PC-9 (cell line): ENCODE data around the gene CCDC88C. TPM values are rescaled to one million over a fixed set of nuclear protein-coding genes. Genes with fewer than 3 reads are reported as not detected.

Source experiments
- BruUV-seq: library from RNA; stranded (reverse); fragments of 400-500 nt; replicated peaks from 2 replicates; lab custom pipeline; 2021; lab: Mats Ljungman, UMichigan
- CTCF ChIA-PET: fragments of 300-600 bp; sonication (Branson Sonifier 250); formaldehyde crosslinking; loops from one replicate; lab custom pipeline; 2022; ENCODE audit warnings: antibody characterized with exemption; lab: Charles Lee
- POLR2A ChIA-PET: fragments of 300-600 bp; sonication (Branson Sonifier 250); formaldehyde crosslinking; loops from one replicate; lab custom pipeline; 2022; ENCODE audit warnings: antibody characterized with exemption; ENCODE audit not compliant: unreplicated experiment; lab: Charles Lee
- DNase-seq, 2 experiments: peaks; one replicate each; pipeline versions ENCODE4 v3.0.0 to v3.0.0-alpha.2; 2015 to 2022; ENCODE audit warnings: mixed read lengths in 1 of 2
- H2AFZ ChIP-seq: fragments of 200-600 bp; sonication (generic); 2 replicates; pipeline ENCODE4 v1.8.1; 2017; ENCODE audit warnings: antibody characterized with exemption
- H3F3A ChIP-seq: fragments of 200-600 bp; sonication (generic); 2 replicates; pipeline ENCODE4 v1.8.1; 2017; ENCODE audit warnings: antibody characterized with exemption, mild to moderate bottlenecking, low read depth; ENCODE audit not compliant: insufficient read depth
- H3K27ac ChIP-seq: fragments of 200-600 bp; sonication (generic); 2 replicates; pipeline ENCODE4 v1.6.1; 2016; ENCODE audit warnings: mixed run types
- H3K27me3 ChIP-seq: fragments of 200-600 bp; sonication (generic); 2 replicates; pipeline ENCODE4 v1.6.1; 2016; ENCODE audit warnings: low read depth, mixed run types; ENCODE audit not compliant: insufficient read depth
- H3K36me3 ChIP-seq: fragments of 200-600 bp; sonication (generic); 2 replicates; pipeline ENCODE4 v1.6.1; 2016; ENCODE audit warnings: low read depth, mixed run types
- H3K4me1 ChIP-seq: fragments of 200-600 bp; sonication (generic); replicated peaks from 2 replicates; pipeline ENCODE4 v1.6.1; 2016; ENCODE audit warnings: mixed run types; ENCODE audit not compliant: insufficient read depth
- H3K4me2 ChIP-seq: fragments of 200-600 bp; sonication (generic); 2 replicates; pipeline ENCODE4 v1.6.1; 2017; ENCODE audit warnings: mixed run types
- H3K4me3 ChIP-seq: fragments of 200-600 bp; sonication (generic); 2 replicates; pipeline ENCODE4 v1.6.1; 2016; ENCODE audit warnings: mixed run types
- H3K79me2 ChIP-seq: fragments of 200-600 bp; sonication (generic); 2 replicates; pipeline ENCODE4 v1.6.1; 2017; ENCODE audit warnings: low read depth, mixed run types
- H3K9me2 ChIP-seq: fragments of 200-600 bp; sonication (generic); 2 replicates; pipeline ENCODE4 v1.8.1; 2017; ENCODE audit warnings: mild to moderate bottlenecking; ENCODE audit not compliant: insufficient read depth
- H3K9me3 ChIP-seq: fragments of 200-600 bp; sonication (generic); 2 replicates; pipeline ENCODE4 v1.8.1; 2016; ENCODE audit warnings: low read depth; ENCODE audit not compliant: insufficient read depth
- H4K20me1 ChIP-seq: fragments of 200-600 bp; sonication (generic); 2 replicates; pipeline ENCODE4 v1.8.1; 2017; ENCODE audit not compliant: insufficient read depth
- EZH2 ChIP-seq: fragments of 200-600 bp; sonication (generic); IDR thresholded peaks from 2 replicates; pipeline ENCODE4 v1.8.0; 2017; ENCODE audit warnings: antibody characterized with exemption, low read depth
- intact Hi-C: fragments of 100-400 bp; cut with micrococcal nuclease; formaldehyde crosslinking; loops from one replicate; pipeline ENCODE4 v1.10.0; 2022; ENCODE audit not compliant: unreplicated experiment
- total RNA-seq: library from RNA; stranded (reverse); gene quantifications from 2 replicates; pipeline ENCODE4 v1.2.3, GENCODE V29; 2021
- TF ChIP-seq, protein P1 (sequence below): fragments of 200-600 bp; sonication (generic); conservative IDR thresholded peaks from 2 replicates; pipeline ENCODE4 v1.6.1; 2017; ENCODE audit warnings: mixed run types, antibody characterized with exemption, mild to moderate bottlenecking, moderate library complexity

Gene CCDC88C
- total RNA-seq, 1 experiment from 2014 or later = 7.4 TPM

DNA sequence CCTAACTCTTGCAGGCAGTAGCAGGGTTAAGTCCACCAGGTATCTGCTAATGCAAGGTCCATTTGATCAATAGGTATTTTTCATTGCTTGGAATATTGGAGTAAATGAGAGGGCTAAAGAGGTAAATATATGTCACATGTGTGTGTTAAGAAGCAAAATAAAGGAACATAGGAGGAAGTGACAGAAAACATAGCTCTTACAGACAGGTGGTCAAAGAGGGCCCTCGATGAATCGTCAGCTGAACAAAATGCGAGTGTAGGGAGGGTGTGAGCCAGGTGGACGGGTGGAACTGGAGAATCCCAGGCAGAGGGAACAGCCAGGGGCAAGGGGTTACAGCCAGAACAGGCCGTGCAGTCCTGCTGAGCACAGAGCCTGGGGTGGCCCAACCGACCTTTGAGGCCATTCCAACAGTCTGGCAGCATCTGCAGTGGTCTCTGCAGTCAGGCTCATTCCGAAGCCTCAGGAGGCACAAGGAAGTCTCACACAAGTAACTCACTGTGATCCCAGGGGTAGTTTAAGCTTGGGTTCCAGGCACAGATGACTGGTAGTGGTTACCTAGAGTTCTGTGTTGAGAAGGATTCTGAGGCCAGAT is 43.2 kb downstream of the CCDC88C start:
- Histone ChIP-seq H2AFZ (no peak overlapping the region), H3K9me3 (no peaks in the 10 kb centered on the region), H3K79me2 (0 out of 2 replicates have a peak, but pooled peaks cover 3% of the 10 kb centered on the region), H3K4me3 (no peak overlapping the region), H3K4me2 (peak overlapping the region; percentile 60), H3K9me2 (no peaks in the 10 kb centered on the region), H3K4me1 (peaks cover 39% of the 10 kb centered on the region), H3K36me3 (no peaks in the 10 kb centered on the region), H3K27me3 (no peaks in the 10 kb centered on the region), H3F3A (peaks cover 9% of the 10 kb centered on the region; the same call in 1 of the 2 replicates), H3K27ac (peak overlapping the region; percentile 47), H4K20me1 (no peaks in the 10 kb centered on the region)
- BruUV-seq = no TSS peak
- TF ChIP-seq EZH2 = no peak
- TF ChIP-seq, protein P1, sequence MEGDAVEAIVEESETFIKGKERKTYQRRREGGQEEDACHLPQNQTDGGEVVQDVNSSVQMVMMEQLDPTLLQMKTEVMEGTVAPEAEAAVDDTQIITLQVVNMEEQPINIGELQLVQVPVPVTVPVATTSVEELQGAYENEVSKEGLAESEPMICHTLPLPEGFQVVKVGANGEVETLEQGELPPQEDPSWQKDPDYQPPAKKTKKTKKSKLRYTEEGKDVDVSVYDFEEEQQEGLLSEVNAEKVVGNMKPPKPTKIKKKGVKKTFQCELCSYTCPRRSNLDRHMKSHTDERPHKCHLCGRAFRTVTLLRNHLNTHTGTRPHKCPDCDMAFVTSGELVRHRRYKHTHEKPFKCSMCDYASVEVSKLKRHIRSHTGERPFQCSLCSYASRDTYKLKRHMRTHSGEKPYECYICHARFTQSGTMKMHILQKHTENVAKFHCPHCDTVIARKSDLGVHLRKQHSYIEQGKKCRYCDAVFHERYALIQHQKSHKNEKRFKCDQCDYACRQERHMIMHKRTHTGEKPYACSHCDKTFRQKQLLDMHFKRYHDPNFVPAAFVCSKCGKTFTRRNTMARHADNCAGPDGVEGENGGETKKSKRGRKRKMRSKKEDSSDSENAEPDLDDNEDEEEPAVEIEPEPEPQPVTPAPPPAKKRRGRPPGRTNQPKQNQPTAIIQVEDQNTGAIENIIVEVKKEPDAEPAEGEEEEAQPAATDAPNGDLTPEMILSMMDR = no peak
- intact Hi-C loops = no loop called here
- ChIA-PET CTCF (no interaction called here), POLR2A (interaction anchor here (0.5 kb wide), 1 partner anchor 44 kb away, joined by 3 read pairs; no protein-coding TSS in a partner anchor)
- peak; percentile 52 to 82 for DNase-seq

DNA sequence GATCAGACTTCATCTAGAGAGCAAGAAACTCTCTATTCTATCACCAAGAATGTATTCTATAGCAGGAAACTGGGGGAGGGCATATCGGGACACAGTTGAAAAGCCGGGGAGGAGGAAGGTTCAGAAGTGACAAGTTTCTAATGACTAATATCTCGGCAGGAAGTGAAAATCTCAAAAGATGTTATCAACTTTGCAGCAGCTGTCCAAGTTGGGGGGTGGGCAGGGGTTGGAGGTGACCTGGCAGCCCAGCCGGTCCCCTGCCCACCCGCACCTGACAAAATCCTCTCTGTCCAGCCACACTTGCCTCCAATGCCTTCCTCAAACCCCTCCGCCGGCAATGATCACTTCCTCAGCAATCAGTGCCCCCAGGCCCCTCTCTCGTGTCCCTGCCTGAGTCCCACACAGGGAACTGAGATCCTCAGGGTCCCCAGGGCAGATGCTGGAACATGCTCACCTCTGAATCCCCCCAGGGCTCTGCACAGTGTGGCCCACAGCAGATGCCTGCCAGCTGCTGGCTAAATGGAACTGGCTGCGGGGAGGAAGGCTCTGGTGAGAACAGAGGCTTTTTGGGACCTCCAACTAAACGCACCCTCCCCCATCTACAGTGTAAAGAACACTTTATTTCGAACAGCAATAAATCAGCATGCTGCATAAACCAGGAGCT is 43.9 kb downstream of the CCDC88C start:
- POLR2A ChIA-PET = no interaction called here
- TF ChIP-seq, protein P1 = no peak
- TF ChIP-seq EZH2 = no peak
- H4K20me1 ChIP-seq = no peaks in the 10 kb centered on the region
- CTCF ChIA-PET = no interaction called here
- no peak overlapping the region for H3K4me3 ChIP-seq
- H3K9me2 ChIP-seq = no peaks in the 10 kb centered on the region
- H3K4me2 ChIP-seq = peak overlapping the region; percentile 60
- peak overlapping the region; percentile 47 for H3K27ac ChIP-seq
- peaks cover 32% of the 10 kb centered on the region for H3K4me1 ChIP-seq
- H3K36me3 ChIP-seq = no peaks in the 10 kb centered on the region
- H3F3A ChIP-seq = peaks cover 9% of the 10 kb centered on the region; the same call in 1 of the 2 replicates
- no TSS peak for BruUV-seq
- intact Hi-C loops = no loop called here
- H2AFZ ChIP-seq = no peak overlapping the region
- peak; percentile 25 to 75 for DNase-seq
- H3K9me3 ChIP-seq = no peaks in the 10 kb centered on the region
- 0 out of 2 replicates have a peak, but pooled peaks cover 3% of the 10 kb centered on the region for H3K79me2 ChIP-seq
- H3K27me3 ChIP-seq = no peaks in the 10 kb centered on the region

DNA sequence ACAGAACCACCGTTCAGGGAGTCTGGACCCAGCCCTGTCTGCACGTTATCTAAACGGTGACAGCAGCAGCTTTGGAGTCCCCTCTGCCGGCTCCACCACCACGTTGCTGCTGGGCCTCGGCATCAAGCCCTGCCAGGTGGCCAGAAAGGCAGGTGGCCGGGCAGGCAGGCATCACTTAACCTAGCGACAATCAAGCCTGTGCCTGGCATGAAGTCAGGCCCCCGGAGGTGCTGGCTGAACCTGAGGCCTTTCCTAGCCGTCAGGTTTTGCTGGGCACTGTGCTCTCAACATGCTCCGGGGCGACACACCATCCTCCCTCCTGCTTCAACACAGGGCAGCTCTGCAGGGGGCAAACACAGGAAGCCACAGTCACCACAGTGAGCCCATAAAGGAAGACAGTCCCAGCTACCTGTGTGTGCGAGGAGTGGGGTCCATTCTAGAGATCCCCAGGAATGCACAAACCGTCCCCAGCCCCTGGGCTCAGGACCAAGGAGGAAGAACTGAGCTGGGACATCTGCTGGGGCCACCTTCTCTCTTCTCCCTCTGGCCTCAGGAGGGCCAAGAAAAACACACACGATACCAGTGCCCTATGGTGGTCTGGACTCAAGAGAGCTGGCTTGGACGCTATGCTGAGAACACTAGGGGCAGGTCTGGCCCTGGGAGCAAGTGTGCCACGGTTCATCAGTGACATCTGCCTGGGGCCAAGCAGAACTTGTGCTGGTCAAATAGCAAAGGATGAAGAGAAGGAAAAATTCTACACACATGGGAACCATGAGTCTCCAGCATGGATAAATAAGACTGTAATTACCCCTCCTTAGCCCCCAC is 44.7 kb downstream of the CCDC88C start:
- ChIA-PET POLR2A (no interaction called here), CTCF (no interaction called here)
- Histone ChIP-seq H2AFZ (no peak overlapping the region), H3K27me3 (no peaks in the 10 kb centered on the region), H3F3A (peaks cover 15% of the 10 kb centered on the region; the same call in 1 of the 2 replicates), H3K79me2 (0 out of 2 replicates have a peak, but pooled peaks cover 3% of the 10 kb centered on the region), H3K4me3 (no peak overlapping the region), H3K36me3 (no peaks in the 10 kb centered on the region), H3K9me2 (no peaks in the 10 kb centered on the region), H4K20me1 (no peaks in the 10 kb centered on the region), H3K4me1 (peaks cover 36% of the 10 kb centered on the region), H3K27ac (peak overlapping the region; percentile 47; the same call in 1 of the 2 replicates), H3K4me2 (peak overlapping the region; percentile 60), H3K9me3 (no peaks in the 10 kb centered on the region)
- DNase-seq = no peak
- no TSS peak for BruUV-seq
- intact Hi-C loops = no loop called here
- TF ChIP-seq, protein P1 = no peak
- no peak for TF ChIP-seq EZH2
